NCI-H2196 (cell line): ENCODE data around the gene LRRK2.
"Not testable (repeated sequence)": the region's sequence is repeated elsewhere in the genome, so short reads cannot be mapped to it uniquely, and the experiment has no call there.

Source experiments
- DNase-seq: peaks from one replicate; lab custom pipeline; 2025; ENCODE audit not compliant: unreplicated experiment; lab: John Stamatoyannopoulos, UW

The LRRK2 gene

DNA sequence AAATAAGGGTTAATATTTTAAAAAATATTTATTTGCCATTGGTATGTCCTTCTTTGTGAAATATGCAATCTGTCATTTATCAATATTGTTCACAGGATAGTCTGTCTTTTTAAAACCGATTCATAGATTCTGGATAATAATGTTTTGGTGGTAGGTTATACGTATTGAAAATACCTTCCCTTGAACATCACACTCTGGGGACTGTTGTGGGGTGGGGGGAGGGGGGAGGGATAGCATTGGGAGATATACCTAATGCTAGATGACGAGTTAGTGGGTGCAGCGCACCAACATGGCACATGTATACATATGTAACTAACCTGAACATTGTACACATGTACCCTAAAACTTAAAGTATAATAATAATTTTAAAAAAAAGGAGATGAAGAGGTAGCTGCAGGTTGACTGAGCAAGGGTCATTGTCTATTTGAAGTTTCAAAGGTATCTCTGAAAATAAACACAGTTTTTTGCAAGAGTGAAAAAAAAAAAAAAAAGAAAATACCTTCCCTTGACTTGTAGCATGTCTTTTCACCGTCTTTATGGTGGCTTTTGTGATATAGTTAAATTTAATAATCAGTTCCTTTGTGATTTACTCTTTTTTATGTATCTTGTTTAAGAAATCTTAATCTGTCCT is 19.8 kb downstream of the LRRK2 start:
- not testable (repeated sequence) for DNase-seq

GRCh38 chr12:40248034-40248433 is 23.2 kb downstream of the LRRK2 start:
- no peak for DNase-seq

- no peak for DNase-seq
Measured at GRCh38 chr12:40248585-40249297, 23.9 kb downstream of the LRRK2 start.

- DNase-seq, result not testable (repeated sequence)
Measured at GRCh38 chr12:40250652-40251051, 25.9 kb downstream of the LRRK2 start.

- DNase-seq, result no peak
Measured at GRCh38 chr12:40253936-40254335, 29.1 kb downstream of the LRRK2 start.

DNA sequence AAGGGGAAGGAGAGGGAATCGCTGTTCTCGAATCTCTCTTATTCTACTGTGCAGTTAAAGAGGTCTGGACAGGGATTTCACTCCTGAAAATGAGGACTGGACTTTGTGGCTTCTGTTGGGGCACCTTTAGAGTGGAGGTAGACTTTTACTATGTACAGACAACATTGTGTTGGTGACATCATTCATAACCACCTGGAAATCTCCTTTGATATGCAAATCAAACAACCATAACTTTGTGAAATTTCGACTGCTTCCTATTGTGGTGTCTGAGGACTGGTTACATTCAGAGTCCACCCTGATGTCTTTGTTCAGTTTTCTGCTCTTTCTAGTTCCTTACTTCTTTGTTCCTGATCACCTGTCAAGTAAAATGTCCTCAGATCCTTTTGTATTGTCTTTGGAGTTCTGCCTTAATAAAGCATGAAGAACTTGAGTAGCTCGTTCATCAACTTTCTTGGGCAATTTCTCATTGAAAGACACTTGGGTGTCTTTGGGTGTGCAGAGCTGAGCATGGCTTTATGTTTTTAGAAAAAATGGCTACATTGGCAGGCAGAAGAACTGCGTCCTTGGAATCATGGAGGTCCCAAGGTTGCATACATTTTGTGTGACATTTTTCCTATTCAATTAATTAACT is 29.8 kb downstream of the LRRK2 start:
- DNase-seq, result no peak

DNA sequence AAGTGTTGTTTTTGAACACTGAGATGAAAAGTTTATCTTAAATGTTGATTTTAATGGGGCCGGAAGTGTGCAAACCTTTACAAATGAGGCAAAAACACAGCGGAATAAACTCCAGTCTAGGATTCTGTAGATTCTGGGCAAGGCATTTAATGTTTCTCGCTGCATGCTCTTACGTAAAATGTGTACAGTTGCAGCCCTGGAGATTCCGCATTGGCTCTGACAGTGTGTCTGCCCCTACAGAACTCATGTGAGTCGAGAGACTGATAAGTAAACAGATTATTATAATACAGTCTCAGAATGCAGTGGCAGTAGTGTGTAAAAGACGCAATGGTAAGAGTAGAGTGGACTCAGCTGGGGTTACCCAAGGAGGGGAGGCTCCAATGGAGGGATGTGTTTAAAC is 33.6 kb downstream of the LRRK2 start:
- DNase-seq, result no peak

GRCh38 chr12:40261937-40262336 is 37.1 kb downstream of the LRRK2 start:
- DNase-seq, result no peak

- no peak for DNase-seq
Measured at GRCh38 chr12:40262657-40263056, 37.9 kb downstream of the LRRK2 start.

GRCh38 chr12:40263616-40264409 is 39.0 kb downstream of the LRRK2 start:
- DNase-seq, result no peak

DNA sequence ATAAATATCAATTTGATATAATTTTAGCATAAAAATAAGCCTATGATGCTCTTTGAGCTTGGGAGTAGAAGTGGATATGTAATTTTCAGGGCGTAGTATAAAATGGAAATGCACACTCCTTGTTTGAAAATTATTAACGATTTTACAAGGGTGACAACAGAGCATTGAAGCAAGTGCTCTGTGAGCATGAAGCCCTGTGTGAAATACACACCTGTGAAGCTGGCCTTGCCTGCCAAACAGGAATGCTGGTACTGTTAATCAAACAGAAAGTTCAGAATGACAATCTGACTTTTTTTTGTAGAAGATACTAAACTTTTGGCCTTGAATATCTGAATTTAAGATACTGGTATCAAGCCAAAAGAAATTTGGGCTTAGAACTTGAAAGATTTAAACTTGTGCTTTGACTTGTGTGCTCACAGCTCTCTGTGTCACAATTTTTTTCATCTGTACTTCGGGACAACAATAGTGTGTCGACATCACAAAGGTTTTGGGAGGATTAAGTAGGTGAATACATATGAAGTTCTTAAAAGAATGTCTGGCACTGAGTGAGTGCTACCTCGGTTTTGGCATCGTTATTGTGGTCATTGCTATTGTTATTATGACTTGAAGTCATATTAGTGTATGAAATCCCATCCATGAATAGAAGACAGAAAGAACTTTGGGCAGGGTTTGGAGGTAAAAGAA is 47.3 kb downstream of the LRRK2 start:
- DNase-seq, result no peak

GRCh38 chr12:40281791-40282364 is 57.1 kb downstream of the LRRK2 start:
- no peak for DNase-seq

DNA sequence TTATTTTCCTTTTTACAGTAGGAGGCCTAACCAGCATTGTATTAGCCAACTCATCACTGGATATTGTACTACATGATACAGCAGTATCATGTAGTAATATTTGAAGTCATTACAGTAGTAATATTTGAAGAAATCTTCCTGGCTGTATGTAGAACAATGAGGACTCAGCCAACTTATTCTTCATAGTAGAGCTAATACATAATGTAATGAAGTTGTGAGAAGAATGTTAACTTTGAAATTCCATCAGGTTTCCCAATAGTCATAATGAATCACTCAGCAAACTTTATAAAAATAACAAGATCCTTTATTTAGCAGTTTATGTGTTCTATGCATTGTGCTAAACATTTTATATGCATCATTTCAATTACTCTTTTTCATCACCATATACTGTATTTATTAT is 61.8 kb downstream of the LRRK2 start:
- no peak for DNase-seq

GRCh38 chr12:40287369-40287975 is 62.7 kb downstream of the LRRK2 start:
- no peak for DNase-seq

DNA sequence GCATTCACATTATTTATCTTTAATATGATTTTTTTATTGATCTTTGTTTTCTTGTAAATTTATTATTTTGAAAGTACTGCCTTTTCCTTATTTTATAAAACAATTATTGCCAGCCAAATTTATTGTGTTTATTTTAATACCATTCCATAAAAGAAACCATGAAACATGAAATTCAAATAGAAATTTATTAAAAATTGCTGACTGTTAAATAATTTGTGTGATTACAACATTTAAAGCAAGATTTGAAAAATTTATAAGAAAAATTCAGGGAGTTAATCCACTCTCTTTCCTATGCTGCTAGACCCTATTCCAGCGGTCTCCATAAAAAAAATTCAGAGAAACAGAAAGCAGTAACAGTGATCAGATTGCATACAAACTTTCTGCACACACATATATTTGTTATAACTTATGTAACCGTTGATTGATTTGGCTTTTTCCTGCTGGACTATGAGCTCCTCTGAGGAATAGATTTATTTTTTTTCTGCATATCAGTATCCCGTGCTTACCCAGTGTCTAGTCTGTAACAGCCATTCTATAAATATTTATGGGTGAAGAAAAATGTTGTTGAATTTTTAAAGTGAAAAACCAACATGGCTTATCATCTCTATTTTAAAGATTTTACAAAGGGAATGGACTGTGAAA is 68.1 kb downstream of the LRRK2 start:
- DNase-seq, result no peak

GRCh38 chr12:40298341-40298740 is 73.5 kb downstream of the LRRK2 start:
- DNase-seq, result no peak

- DNase-seq, result no peak
Measured at GRCh38 chr12:40300490-40300889, 75.7 kb downstream of the LRRK2 start.

DNA sequence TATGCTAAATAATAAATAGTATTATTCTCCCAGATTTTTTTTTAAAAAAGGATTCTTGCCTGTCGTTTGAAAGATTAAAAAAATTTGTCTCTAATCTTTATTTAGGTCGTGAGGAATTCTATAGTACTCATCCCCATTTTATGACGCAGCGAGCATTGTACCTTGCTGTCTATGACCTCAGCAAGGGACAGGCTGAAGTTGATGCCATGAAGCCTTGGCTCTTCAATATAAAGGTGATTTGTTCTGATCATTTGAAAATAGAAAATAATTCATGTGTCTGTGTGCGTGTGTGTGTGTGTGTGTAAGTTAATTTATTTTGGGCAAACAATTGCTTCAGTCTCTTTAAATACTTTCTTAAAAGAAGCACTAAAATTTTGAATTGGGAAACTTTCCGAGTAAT is 84.2 kb downstream of the LRRK2 start:
- DNase-seq, result no peak

DNA sequence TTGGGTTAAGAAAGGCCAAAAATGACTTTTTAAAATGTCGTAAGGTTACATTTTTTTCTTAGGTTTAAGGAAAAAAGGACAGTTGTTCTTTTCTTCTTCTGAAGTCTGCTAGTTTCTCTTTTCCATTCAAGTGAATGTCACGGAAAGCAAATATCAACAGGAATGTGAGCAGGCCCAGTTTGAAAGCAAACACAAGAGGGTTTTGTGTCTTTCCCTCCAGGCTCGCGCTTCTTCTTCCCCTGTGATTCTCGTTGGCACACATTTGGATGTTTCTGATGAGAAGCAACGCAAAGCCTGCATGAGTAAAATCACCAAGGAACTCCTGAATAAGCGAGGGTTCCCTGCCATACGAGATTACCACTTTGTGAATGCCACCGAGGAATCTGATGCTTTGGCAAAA is 85.4 kb downstream of the LRRK2 start:
- no peak for DNase-seq

- no peak for DNase-seq
Measured at GRCh38 chr12:40312196-40312595, 87.4 kb downstream of the LRRK2 start.
